SK-N-MC (cell line): Measurements from ENCODE around the gene CUL9.

Source experiments
- EZH2 ChIP-seq: fragments of 200-600 bp; sonication (generic); IDR thresholded peaks from one replicate; pipeline ENCODE4 v1.6.1; 2017; ENCODE audit warnings: antibody characterized with exemption
- POLR2AphosphoS5 ChIP-seq: IDR thresholded peaks from 2 replicates; pipeline ENCODE4 v1.6.1; 2012; ENCODE audit warnings: mild to moderate bottlenecking, low read depth, low read length, borderline replicate concordance

DNA sequence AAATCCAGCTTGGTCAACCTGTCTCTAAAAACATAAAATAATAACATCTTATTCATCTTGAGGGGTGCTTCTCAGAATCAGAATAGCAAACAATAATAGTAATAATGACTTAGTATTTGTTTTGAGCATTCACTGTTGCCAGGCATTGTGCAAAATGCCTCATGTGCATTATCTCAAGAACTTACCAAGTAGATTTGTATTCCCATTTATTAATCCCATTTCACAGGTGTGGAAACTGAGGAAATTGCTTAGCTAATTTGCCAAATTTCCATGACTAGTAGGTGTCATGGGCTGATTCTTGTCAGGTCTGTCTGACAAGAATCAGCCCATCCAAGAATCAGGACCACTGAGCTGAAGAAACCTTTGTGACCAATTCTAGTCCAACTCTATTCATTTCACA lies 66.8 kb downstream of the CUL9 start:
- no peak for TF ChIP-seq POLR2AphosphoS5
- TF ChIP-seq EZH2: no peak
